GM12892 (cell line): ENCODE results near the gene ADGRB3.

Experiments used
- POLR2A ChIP-seq: IDR thresholded peaks from 2 replicates; pipeline ENCODE4 v1.6.1; 2011; ENCODE audit warnings: low read depth, low read length, control low read depth
- POLR2AphosphoS5 ChIP-seq: IDR thresholded peaks from 2 replicates; pipeline ENCODE4 v1.6.1; 2011; ENCODE audit warnings: low read depth, low read length, control low read depth

- TF ChIP-seq POLR2AphosphoS5 (no peak), POLR2A (no peak)
Measured at GRCh38 chr6:68891419-68891818, 256.3 kb downstream of the ADGRB3 start.
